K562 (cell line): ENCODE results near the gene GOLPH3. TPM values are rescaled to one million over a fixed set of nuclear protein-coding genes. Genes with fewer than 3 reads are reported as not detected.

ENCODE experiments used
- ATAC-seq: fragments of 200-7000 bp; cut with Tn5 transposase; 3 replicates; pipeline ENCODE4 v1.9.1; 2020; ENCODE audit warnings: moderate library complexity
- BruUV-seq: library from RNA; stranded (reverse); fragments of 400-500 nt; replicated peaks from 2 replicates; lab custom pipeline; 2021; lab: Mats Ljungman, UMichigan
- CTCF ChIA-PET: fragments of 300-600 bp; formaldehyde crosslinking; extraction: SDS; loops from one replicate; lab custom pipeline; 2021; ENCODE audit warnings: low intra/inter-chr PET ratio; lab: Yijun Ruan, JAX
- POLR2A ChIA-PET: fragments of 300-600, 350-650 bp; sonication (Branson Sonifier 250); formaldehyde crosslinking; extraction: SDS; loops from one replicate; lab custom pipeline; 2021; ENCODE audit warnings: antibody characterized with exemption, inconsistent platforms; lab: Yijun Ruan, JAX
- DNase-seq, 4 experiments: peaks; one replicate each; pipeline versions ENCODE4 v3.0.0 to v3.0.0-alpha.2; 2011 to 2018; ENCODE audit warnings: low spot score in 3 of 4, mixed read lengths in 3 of 4; ENCODE audit errors: extremely low read depth in 1 of 4
- FAIRE-seq: peaks from 2 replicates; lab custom pipeline; 2011; peaks lifted over from hg19 to GRCh38; lab: Jason Lieb, UNC
- H2AFZ ChIP-seq: 2 replicates; pipeline ENCODE4 v1.6.0; 2011; ENCODE audit warnings: low read depth, low read length, control low read depth, inconsistent platforms
- H3K27ac ChIP-seq: fragments of 200-600 bp; 3 replicates; pipeline ENCODE4 v1.8.0; 2011; ENCODE audit warnings: low read depth, mild to moderate bottlenecking, control low read depth, inconsistent platforms, low read length, moderate library complexity, mixed read lengths; ENCODE audit errors: extremely low read depth
- H3K27me3 ChIP-seq, 2 experiments: fragments of 300-600 bp in 1 of 2; 2 replicates in 1 of 2; 3 replicates in 1 of 2; pipeline versions ENCODE4 v1.6.0 to v1.8.0; 2011; ENCODE audit warnings: inconsistent platforms in 2 of 2, low read length in 2 of 2, mild to moderate bottlenecking in 1 of 2, mixed read lengths in 1 of 2, moderate library complexity in 1 of 2; ENCODE audit not compliant: control insufficient read depth in 2 of 2, insufficient read depth in 2 of 2
- H3K36me3 ChIP-seq: fragments of 300-600 bp; 3 replicates; pipeline ENCODE4 v1.8.0; 2011; ENCODE audit warnings: mild to moderate bottlenecking, low read length, inconsistent platforms; ENCODE audit not compliant: control insufficient read depth, insufficient read depth
- H3K4me1 ChIP-seq, 2 experiments: fragments of 200-600 bp in 1 of 2; replicated peaks in 1 of 2; 2 replicates in 1 of 2; 3 replicates in 1 of 2; pipeline versions ENCODE4 v1.5.1 to v1.8.0; 2011; ENCODE audit warnings: inconsistent platforms in 2 of 2, low read length in 2 of 2, mild to moderate bottlenecking in 1 of 2, mixed read lengths in 1 of 2, moderate library complexity in 1 of 2; ENCODE audit not compliant: control insufficient read depth in 2 of 2, insufficient read depth in 2 of 2
- H3K4me2 ChIP-seq: 2 replicates; pipeline ENCODE4 v1.6.1; 2011; ENCODE audit warnings: low read length, control low read depth, inconsistent platforms, mixed read lengths; ENCODE audit not compliant: insufficient read depth
- H3K4me3 ChIP-seq: fragments of 200-600 bp; sonication (generic), shearing (Covaris generic); 2 replicates; pipeline ENCODE4 v1.5.1; 2016; ENCODE audit warnings: control low read depth, inconsistent platforms
- H3K79me2 ChIP-seq: fragments of 200-600 bp; 3 replicates; pipeline ENCODE4 v1.8.0; 2011; ENCODE audit warnings: low read length, inconsistent platforms; ENCODE audit not compliant: control insufficient read depth, insufficient read depth
- H3K9ac ChIP-seq, 2 experiments: 2 replicates each; pipeline versions ENCODE4 v1.6.0 to v1.6.1; 2011; ENCODE audit warnings: low read depth in 2 of 2, low read length in 2 of 2, control low read depth in 1 of 2, inconsistent platforms in 1 of 2, mild to moderate bottlenecking in 1 of 2, mixed read lengths in 1 of 2; ENCODE audit not compliant: insufficient read depth in 1 of 2
- H3K9me1 ChIP-seq: one replicate; pipeline ENCODE4 v1.6.0; 2011; ENCODE audit warnings: inconsistent platforms, mild to moderate bottlenecking, low read length, moderate library complexity; ENCODE audit not compliant: control insufficient read depth, insufficient read depth
- H3K9me3 ChIP-seq: replicated peaks from 2 replicates; pipeline ENCODE4 v1.5.1; 2011; ENCODE audit warnings: low read depth, low read length, inconsistent platforms; ENCODE audit not compliant: control insufficient read depth, insufficient read depth
- H4K20me1 ChIP-seq: replicated peaks from 2 replicates; pipeline ENCODE4 v1.6.1; 2011; ENCODE audit warnings: low read length, inconsistent platforms, mixed read lengths; ENCODE audit not compliant: control insufficient read depth, insufficient read depth
- ARID1B ChIP-seq: fragments of 450-650 bp; IDR thresholded peaks from 2 replicates; pipeline ENCODE4 v1.6.1; 2016; ENCODE audit warnings: antibody characterized with exemption, mild to moderate bottlenecking, inconsistent platforms
- CCAR2 ChIP-seq: fragments of 200-400 bp; formaldehyde crosslinking; IDR thresholded peaks from 2 replicates; pipeline ENCODE4 v1.6.1; 2017; ENCODE audit warnings: mild to moderate bottlenecking, low read depth, low read length
- CTCF ChIP-seq, 3 experiments: IDR thresholded peaks in 2 of 3; conservative IDR thresholded peaks in 1 of 3; 2 replicates each; pipeline ENCODE4 v1.5.1; 2011 to 2012; ENCODE audit warnings: low read length in 3 of 3, mild to moderate bottlenecking in 3 of 3, control low read depth in 2 of 3, improper control_type of control experiment in 1 of 3, inconsistent platforms in 1 of 3, low read depth in 1 of 3, mixed read lengths in 1 of 3, moderate library complexity in 1 of 3; ENCODE audit not compliant: insufficient read depth in 2 of 3
- EP300 ChIP-seq: IDR thresholded peaks from 2 replicates; pipeline ENCODE4 v1.6.1; 2012; ENCODE audit warnings: low read length, improper control_type of control experiment
- ERF ChIP-seq: fragments of 450-650 bp; formaldehyde crosslinking; IDR thresholded peaks from 2 replicates; pipeline ENCODE4 v1.4.0; 2020; ENCODE audit warnings: mild to moderate bottlenecking, mixed read lengths
- FOXJ3 ChIP-seq: sonication (generic); formaldehyde crosslinking; IDR thresholded peaks from 2 replicates; pipeline ENCODE4 v1.4.0; 2020; ENCODE audit warnings: mild to moderate bottlenecking, missing genetic modification reagents
- HNRNPH1 ChIP-seq: fragments of 200-400 bp; formaldehyde crosslinking; optimal IDR thresholded peaks from 2 replicates; pipeline ENCODE3; 2017; ENCODE audit warnings: low read depth, mild to moderate bottlenecking, low read length, moderate library complexity
- JUND ChIP-seq, 2 experiments: IDR thresholded peaks; 2 replicates in 1 of 2; 3 replicates in 1 of 2; pipeline ENCODE4 v1.6.1; 2011; ENCODE audit warnings: borderline replicate concordance in 2 of 2, low read depth in 2 of 2, low read length in 2 of 2, improper control_type of control experiment in 1 of 2, missing biosample characterization in 1 of 2, missing genetic modification characterization in 1 of 2, missing genetic modification reagents in 1 of 2
- MEIS2 ChIP-seq: fragments of 450-650 bp; IDR thresholded peaks from 2 replicates; pipeline ENCODE4 v1.6.1; 2014; ENCODE audit warnings: mild to moderate bottlenecking; ENCODE audit not compliant: partially characterized antibody
- MYC ChIP-seq, 2 experiments: fragments of 250-450 bp in 1 of 2; sonication (Bioruptor Pico) in 1 of 2; IDR thresholded peaks; 2 replicates each; pipeline versions ENCODE4 v1.5.1 to v1.6.1; 2012 to 2021; ENCODE audit warnings: low read depth in 2 of 2, borderline replicate concordance in 1 of 2, improper control_type of control experiment in 1 of 2, low read length in 1 of 2, mild to moderate bottlenecking in 1 of 2, moderate library complexity in 1 of 2
- PBX2 ChIP-seq, 2 experiments: IDR thresholded peaks in 1 of 2; conservative IDR thresholded peaks in 1 of 2; 2 replicates each; pipeline ENCODE4 v1.6.1; 2016; ENCODE audit warnings: low read depth in 2 of 2, mild to moderate bottlenecking in 1 of 2, missing compliant biosample characterization in 1 of 2, missing genetic modification characterization in 1 of 2, moderate library complexity in 1 of 2
- SFPQ ChIP-seq: fragments of 200-400 bp; formaldehyde crosslinking; IDR thresholded peaks from 2 replicates; pipeline ENCODE4 v1.6.1; 2017; ENCODE audit warnings: mild to moderate bottlenecking, low read depth, low read length, moderate library complexity
- SOX6 ChIP-seq: fragments of 450-650 bp; IDR thresholded peaks from 2 replicates; pipeline ENCODE4 v1.6.1; 2014; ENCODE audit warnings: mild to moderate bottlenecking
- WGBS: fragments of 100-300 bp; shearing (Covaris generic); methylation state at CpG from one replicate; pipeline ENCODE4 v1.1.6; 2016; ENCODE audit warnings: low coverage, mixed read lengths; ENCODE audit not compliant: insufficient coverage; ENCODE audit errors: missing lambda C conversion rate; 5-methylcytosine and 5-hydroxymethylcytosine counted together
- in situ Hi-C: fragments of 300-500 bp; cut with MboI; formaldehyde crosslinking; loops from 4 replicates; pipeline ENCODE4 v1.15.0; 2018; ENCODE audit warnings: inconsistent platforms, mixed read lengths
- intact Hi-C: fragments of 100-400 bp; cut with micrococcal nuclease; formaldehyde crosslinking; loops from 2 replicates; pipeline ENCODE4 v1.14.2; 2022
- polyA plus RNA-seq, 8 experiments: library from polyadenylated mRNA; depleted of rRNA in 4 of 8; stranded (reverse) in 5 of 8; unstranded in 3 of 8; fragments of >200 nt; fragmentation: Nextera tagmentation in 2 of 8; fragmentation: Illumina TruSeq in 1 of 8; extraction: Ambion mirVana in 2 of 8; extraction: Trizol in 1 of 8; gene quantifications; 2 replicates each; pipeline versions ENCODE4 v1.2.1 to v1.2.3, GENCODE V29; 2011 to 2014; ENCODE audit warnings: inconsistent platforms in 1 of 8, missing spikeins in 1 of 8
- total RNA-seq, 7 experiments: library from RNA; depleted of rRNA in 6 of 7; stranded (reverse); fragments of >200 nt in 6 of 7; fragmentation: Illumina TruSeq in 2 of 7; extraction: Trizol in 2 of 7; gene quantifications; 2 replicates each; pipeline versions ENCODE4 v1.2.1 to v1.2.3, GENCODE V29; 2011 to 2021; ENCODE audit warnings: low replicate concordance in 1 of 7

The GOLPH3 gene
- total and polyA plus RNA-seq, 9 of the 15 experiments (the other 6 are each of a cell fraction or from before 2014, with no cell fraction given), result 18.8 to 94.6 (median 55.1) TPM

- no peak overlapping the region for H3K4me2 ChIP-seq
- peaks cover 67% of the 10 kb centered on the region for H3K79me2 ChIP-seq
- no peak for DNase-seq
- H3K4me1 ChIP-seq, result no peaks in the 10 kb centered on the region
- ATAC-seq, result no peak
- no peaks in the 10 kb centered on the region for H4K20me1 ChIP-seq
- H3K9me1 ChIP-seq, result no peaks in the 10 kb centered on the region
- in situ Hi-C loops (no loop called here), intact Hi-C loops (no loop called here)
- POLR2A ChIA-PET, result interaction anchor here (0.6 kb wide), 1 partner anchor 113 kb away, joined by 3 read pairs; no protein-coding TSS in a partner anchor
- no peak for FAIRE-seq
- CTCF ChIA-PET, result no interaction called here
- WGBS, result 48% methylated on average over 1 of the region's 1 CpG
- no TSS peak for BruUV-seq
- no peak overlapping the region for H2AFZ ChIP-seq
- H3K9ac ChIP-seq, result no peak overlapping the region
- no peaks in the 10 kb centered on the region for H3K27me3 ChIP-seq
- H3K9me3 ChIP-seq, result no peaks in the 10 kb centered on the region
- H3K36me3 ChIP-seq, result peaks cover 67% of the 10 kb centered on the region
- H3K27ac ChIP-seq, result no peak overlapping the region
- H3K4me3 ChIP-seq, result no peak overlapping the region
- TF ChIP-seq EP300 (0 out of 2 replicates have a peak, but pooled peaks have one; percentile 17), JUND (IDR thresholded peaks at IDR 0.05; ENCODE audit: borderline replicate concordance, low read depth, low read length) (0 out of 2 replicates have a peak, but pooled peaks have one; percentile 4), JUND (tag; IDR thresholded peaks at IDR 0.05; ENCODE audit: borderline replicate concordance, low read depth, low read length) (no peak), CTCF (IDR thresholded peaks at IDR 0.05 in 2 of 3, conservative IDR thresholded peaks at IDR 0.05 in 1 of 3; ENCODE audit: insufficient read depth in 2 of 3, low read depth in 1 of 3, low read length in 3 of 3) (no peak), FOXJ3 (CRISPR knock-in tag) (no peak), SFPQ (no peak), HNRNPH1 (no peak), CCAR2 (no peak), ERF (CRISPR knock-in tag) (no peak), MYC (IDR thresholded peaks at IDR 0.05; ENCODE audit: low read depth, low read length) (no peak), MYC (CRISPR knock-in tag; IDR thresholded peaks at IDR 0.05; ENCODE audit: borderline replicate concordance, low read depth) (no peak), ARID1B (0 out of 2 replicates have a peak, but pooled peaks have one; percentile 9), PBX2 (CRISPR knock-in tag; IDR thresholded peaks at IDR 0.05; ENCODE audit: low read depth) (no peak), PBX2 (tag; conservative IDR thresholded peaks at IDR 0.05; ENCODE audit: low read depth) (peak; percentile 98), SOX6 (0 out of 2 replicates have a peak, but pooled peaks have one; percentile 22), MEIS2 (peak; percentile 95)
Observed at GRCh38 chr5:32131604-32132003, 42.5 kb downstream of the GOLPH3 start.
